ENCODE results near the gene ZIC4. TPM values are rescaled to one million over a fixed set of nuclear protein-coding genes. Genes with fewer than 3 reads are reported as not detected.

The ZIC4 gene
- total RNA-seq, 2 experiments from 2014 or later: not detected

DNA sequence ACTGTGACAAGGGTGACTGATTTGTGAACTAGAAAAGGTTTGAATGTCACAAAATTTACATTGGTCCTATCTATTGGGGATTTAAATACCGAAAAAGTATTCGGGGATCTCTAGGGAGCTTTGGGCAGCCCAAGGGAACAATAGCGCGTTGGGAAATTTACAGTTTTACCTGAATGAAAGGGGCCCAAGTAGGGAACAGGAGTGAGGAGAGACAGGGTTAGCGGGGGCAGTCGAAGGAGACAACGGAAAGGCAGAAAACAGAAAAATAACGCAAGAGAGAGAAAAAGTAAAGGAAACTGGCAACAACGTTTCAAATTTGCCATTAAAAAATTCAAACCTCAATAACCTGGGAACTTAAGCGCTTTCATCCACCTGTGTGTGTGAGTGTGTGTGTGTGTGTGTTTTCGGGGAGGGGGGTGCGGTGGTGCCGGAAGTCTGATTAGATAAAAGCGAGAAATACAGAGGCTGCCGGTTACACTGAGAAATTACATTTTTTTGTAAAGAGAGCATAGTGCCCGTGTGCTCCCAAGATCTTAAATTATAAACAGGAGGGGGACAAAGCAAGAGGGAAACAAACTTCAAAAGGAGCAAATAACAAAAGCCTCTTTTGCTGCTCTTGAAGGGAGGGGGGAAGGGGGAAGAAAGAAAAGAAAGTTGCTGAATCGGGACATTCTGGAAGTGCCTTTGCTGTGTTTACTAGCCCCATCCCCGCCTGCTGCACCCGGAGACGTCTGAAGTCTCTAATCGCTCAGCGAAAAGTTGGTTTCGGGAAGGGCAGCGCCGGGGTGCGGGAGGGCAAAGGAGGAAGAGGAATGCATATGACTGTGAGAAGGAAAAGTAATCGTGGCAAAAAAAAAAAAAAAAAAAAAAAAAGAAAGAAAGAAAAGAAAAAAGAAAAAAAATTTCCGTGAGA is 2.1 kb upstream of the ZIC4 start:
- Mint-ChIP-seq H3K27me3 (ENCODE audit: low read depth) (peaks cover 73% of the 10 kb centered on the region), H3K27ac (peak overlapping the region; percentile 73), H3K9me3 (ENCODE audit: insufficient read depth) (peaks cover 32% of the 10 kb centered on the region), H3K4me1 (ENCODE audit: low read depth) (peaks cover 25% of the 10 kb centered on the region), H3K4me3 (peak overlapping the region; percentile 46), H3K36me3 (ENCODE audit: low read depth) (peaks cover 30% of the 10 kb centered on the region)
- CTCF ChIA-PET: no interaction called here
- ATAC-seq (no peak), DNase-seq (no peak)
- POLR2A ChIA-PET: no interaction called here

DNA sequence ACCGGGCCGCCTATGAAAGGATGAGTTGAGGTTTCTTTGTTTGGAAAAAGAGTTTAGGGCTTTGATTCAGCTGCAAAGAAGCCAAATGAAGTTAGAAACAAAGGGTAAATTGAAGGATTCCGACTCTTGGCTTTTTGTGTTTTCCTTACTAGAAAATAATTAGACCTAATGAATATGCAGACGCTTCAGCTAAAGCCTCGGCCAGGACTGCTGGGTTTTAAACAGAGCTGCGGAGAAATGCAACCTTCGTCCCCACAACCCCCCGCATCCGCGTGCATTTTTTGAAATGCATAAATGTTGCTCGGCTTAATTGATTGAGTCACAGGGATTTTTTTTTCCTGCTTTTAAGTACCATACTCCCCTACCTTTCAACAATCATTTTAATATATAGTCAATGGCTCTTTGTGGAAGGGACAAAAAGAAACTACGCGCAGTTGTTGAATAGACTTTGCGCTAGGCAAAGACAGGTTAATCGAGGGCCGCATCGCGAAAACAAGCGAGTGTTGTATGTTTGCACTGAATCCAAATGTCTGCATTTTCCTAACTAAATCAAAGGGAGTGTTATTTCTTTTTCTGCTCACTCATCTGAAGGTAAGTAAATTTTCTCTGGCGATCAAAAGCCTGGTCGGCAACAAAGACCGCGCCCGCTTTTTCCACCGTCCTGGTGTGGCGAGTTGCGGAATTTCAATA is 1.3 kb upstream of the ZIC4 start:
- peak overlapping the region; percentile 32 for H3K4me3 Mint-ChIP-seq
- ChIA-PET CTCF (no interaction called here), POLR2A (no interaction called here)
- DNase-seq (no peak), ATAC-seq (no peak)
- H3K27me3 Mint-ChIP-seq (ENCODE audit: low read depth): peaks cover 68% of the 10 kb centered on the region
- peaks cover 22% of the 10 kb centered on the region for H3K4me1 Mint-ChIP-seq (ENCODE audit: low read depth)
- peaks cover 27% of the 10 kb centered on the region for H3K36me3 Mint-ChIP-seq (ENCODE audit: low read depth)
- peak overlapping the region; percentile 73 for H3K27ac Mint-ChIP-seq
- peaks cover 32% of the 10 kb centered on the region for H3K9me3 Mint-ChIP-seq (ENCODE audit: insufficient read depth)

DNA sequence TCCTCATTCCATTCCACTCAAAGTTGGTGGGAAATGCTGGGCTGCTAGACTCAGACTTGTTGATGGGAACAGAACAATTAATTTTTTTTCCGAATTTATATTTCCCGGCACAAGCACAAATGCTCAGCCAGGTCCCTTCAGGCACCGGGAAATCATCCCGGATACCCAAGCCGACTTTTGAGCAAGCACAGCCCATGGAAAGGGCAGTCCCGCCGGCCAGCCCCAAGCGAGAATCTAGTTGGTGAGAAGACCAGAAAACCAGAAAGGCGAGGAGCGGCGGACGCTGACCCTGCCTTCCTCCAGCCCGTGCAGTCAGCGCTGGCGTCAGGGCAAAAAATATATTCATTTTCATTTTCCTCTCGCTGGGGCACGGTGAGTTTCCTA is 763 bp upstream of the ZIC4 start:
- POLR2A ChIA-PET: no interaction called here
- Mint-ChIP-seq H3K4me3 (no peak overlapping the region), H3K27me3 (ENCODE audit: low read depth) (peaks cover 67% of the 10 kb centered on the region), H3K4me1 (ENCODE audit: low read depth) (peaks cover 20% of the 10 kb centered on the region), H3K36me3 (ENCODE audit: low read depth) (peaks cover 27% of the 10 kb centered on the region), H3K9me3 (ENCODE audit: insufficient read depth) (peaks cover 32% of the 10 kb centered on the region), H3K27ac (no peak overlapping the region)
- CTCF ChIA-PET: no interaction called here
- DNase-seq (no peak), ATAC-seq (no peak)

DNA sequence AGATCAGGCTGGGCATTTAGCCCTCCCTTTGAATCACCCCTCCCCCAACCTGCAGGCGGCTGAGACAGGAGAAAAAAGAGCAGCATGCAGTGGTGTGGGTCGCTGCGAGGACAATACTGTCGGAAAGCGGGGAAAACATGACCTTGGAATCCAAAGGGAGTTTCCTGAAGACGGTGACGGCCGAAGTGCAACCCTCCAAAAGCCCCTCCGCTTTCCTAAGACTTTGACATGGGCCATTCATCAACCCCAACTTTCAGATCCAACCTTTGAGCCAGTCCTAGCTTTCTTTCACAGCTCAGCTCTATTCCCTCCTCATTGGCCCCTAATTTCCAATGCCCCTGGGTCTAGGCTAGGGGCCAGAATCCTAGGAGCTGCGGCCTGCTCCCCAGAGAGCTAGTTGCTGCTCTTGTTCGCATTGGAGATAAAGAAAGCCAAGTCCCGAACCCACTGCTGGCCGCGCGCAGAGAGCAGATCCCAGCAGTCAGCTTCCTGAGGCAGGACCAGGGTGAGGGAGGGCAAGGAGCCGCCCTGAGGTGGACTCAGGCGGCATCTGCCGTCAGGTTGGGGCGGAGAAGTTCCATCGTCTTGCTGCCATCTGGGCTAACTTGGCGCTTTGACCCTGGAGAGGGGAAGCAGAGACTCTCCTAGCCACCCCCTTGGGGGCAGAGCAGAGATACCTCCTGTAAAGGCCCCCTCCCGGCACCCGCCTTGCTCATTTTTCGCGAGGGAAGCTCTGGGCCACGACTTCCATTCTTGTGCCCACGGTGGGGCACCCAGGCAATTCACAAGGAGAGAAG is 914 bp downstream of the ZIC4 start:
- peaks cover 8% of the 10 kb centered on the region for H3K4me1 Mint-ChIP-seq (ENCODE audit: low read depth)
- no peak for ATAC-seq
- peaks cover 21% of the 10 kb centered on the region for H3K9me3 Mint-ChIP-seq (ENCODE audit: insufficient read depth)
- no peak overlapping the region for H3K4me3 Mint-ChIP-seq
- peaks cover 18% of the 10 kb centered on the region for H3K36me3 Mint-ChIP-seq (ENCODE audit: low read depth)
- ChIA-PET POLR2A (no interaction called here), CTCF (no interaction called here)
- peaks cover 57% of the 10 kb centered on the region for H3K27me3 Mint-ChIP-seq (ENCODE audit: low read depth)
- no peak for DNase-seq
- no peak overlapping the region for H3K27ac Mint-ChIP-seq

DNA sequence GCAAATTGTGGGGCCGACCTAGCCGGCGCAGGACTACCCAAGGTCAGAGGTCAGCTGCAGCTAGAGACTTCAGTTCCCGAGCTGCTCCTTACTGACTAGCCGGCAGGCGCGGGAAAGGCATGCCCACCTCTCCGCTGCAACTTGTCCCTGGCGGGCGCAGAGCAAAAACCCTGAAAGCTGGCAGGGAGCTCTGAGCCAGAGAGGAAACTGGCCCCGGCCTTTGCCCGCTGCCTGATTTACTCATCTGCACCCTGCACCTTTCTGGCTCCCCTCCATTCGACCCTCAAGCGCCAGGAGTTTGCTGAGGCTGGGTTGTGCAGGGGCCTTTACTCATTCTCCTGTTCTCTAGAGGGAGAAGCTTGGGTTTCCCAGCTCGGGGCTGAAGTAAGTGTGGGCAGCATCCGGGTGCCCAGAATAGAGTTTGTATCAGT is 1.5 kb downstream of the ZIC4 start:
- ChIA-PET POLR2A (no interaction called here), CTCF (no interaction called here)
- Mint-ChIP-seq H3K4me1 (ENCODE audit: low read depth) (peaks cover 8% of the 10 kb centered on the region), H3K27me3 (ENCODE audit: low read depth) (peaks cover 57% of the 10 kb centered on the region), H3K36me3 (ENCODE audit: low read depth) (peaks cover 18% of the 10 kb centered on the region), H3K9me3 (ENCODE audit: insufficient read depth) (peaks cover 21% of the 10 kb centered on the region), H3K4me3 (no peak overlapping the region), H3K27ac (no peak overlapping the region)
- ATAC-seq (no peak), DNase-seq (no peak)

DNA sequence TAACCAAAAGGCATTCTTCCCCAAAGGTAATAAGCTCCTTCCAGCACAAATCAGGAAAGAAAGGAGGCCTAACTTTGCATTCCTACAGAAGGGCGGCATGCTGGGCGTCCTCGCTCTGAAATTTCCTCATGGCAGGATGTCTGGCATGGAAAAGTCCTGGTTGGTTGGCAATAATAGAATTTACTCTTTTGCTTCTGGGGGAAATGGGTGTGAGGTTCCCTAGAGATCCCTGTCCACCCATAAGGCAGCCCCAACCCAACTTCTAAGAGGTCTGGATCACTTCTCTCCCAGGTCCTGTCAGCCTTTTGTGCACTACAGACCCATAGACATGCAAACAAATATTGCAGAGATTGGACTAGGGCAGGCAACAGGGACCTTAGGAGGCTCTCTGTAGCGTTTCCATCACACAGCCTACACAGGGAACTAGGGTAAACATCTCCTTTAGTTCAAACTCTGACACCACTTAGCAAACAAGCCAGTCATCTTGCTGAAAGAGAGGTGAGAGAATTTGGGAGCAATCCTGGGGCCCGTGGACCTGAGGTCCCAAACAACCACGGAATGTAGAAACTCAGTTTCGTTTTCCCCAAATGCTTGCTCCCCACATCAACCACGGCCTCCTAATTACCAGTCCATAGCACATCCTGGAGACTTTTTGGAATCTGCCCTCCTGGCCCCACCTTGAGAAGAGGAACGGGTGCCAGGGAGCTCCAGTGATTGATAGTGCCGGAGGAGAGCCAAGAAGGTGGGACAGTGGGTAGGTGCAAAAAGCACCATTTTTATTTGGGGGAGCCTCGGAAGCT is 2.1 kb downstream of the ZIC4 start:
- DNase-seq: no peak
- Mint-ChIP-seq H3K27ac (no peak overlapping the region), H3K4me1 (ENCODE audit: low read depth) (peaks cover 8% of the 10 kb centered on the region), H3K27me3 (ENCODE audit: low read depth) (peaks cover 56% of the 10 kb centered on the region), H3K36me3 (ENCODE audit: low read depth) (peaks cover 14% of the 10 kb centered on the region), H3K4me3 (no peak overlapping the region), H3K9me3 (ENCODE audit: insufficient read depth) (peaks cover 21% of the 10 kb centered on the region)
- no peak for ATAC-seq
- POLR2A ChIA-PET: no interaction called here
- CTCF ChIA-PET: no interaction called here

DNA sequence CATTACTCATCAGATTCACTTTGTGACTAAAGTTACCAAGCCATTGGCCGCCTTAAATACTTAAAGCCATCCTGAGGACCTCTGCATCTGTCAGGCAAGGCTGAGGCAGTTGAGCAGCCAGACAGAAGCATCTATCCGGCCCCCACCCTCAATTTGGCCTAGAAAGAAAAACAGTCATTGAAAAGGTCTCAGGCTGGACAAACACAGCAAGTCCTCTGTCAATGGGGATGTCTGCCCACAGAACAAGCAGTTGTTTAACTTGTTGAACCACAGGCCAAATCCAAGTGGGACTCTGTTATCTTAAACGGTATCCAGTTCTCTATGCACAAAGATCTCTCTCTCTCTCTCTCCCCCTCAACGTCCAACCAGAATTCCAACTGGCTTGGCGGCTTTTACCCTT is 2.8 kb downstream of the ZIC4 start:
- H3K36me3 Mint-ChIP-seq (ENCODE audit: low read depth): peaks cover 10% of the 10 kb centered on the region
- H3K9me3 Mint-ChIP-seq (ENCODE audit: insufficient read depth): peaks cover 16% of the 10 kb centered on the region
- H3K4me1 Mint-ChIP-seq (ENCODE audit: low read depth): peaks cover 8% of the 10 kb centered on the region
- DNase-seq (no peak), ATAC-seq (no peak)
- POLR2A ChIA-PET: no interaction called here
- H3K27ac Mint-ChIP-seq: no peak overlapping the region
- H3K4me3 Mint-ChIP-seq: no peak overlapping the region
- CTCF ChIA-PET: no interaction called here
- peaks cover 53% of the 10 kb centered on the region for H3K27me3 Mint-ChIP-seq (ENCODE audit: low read depth)

DNA sequence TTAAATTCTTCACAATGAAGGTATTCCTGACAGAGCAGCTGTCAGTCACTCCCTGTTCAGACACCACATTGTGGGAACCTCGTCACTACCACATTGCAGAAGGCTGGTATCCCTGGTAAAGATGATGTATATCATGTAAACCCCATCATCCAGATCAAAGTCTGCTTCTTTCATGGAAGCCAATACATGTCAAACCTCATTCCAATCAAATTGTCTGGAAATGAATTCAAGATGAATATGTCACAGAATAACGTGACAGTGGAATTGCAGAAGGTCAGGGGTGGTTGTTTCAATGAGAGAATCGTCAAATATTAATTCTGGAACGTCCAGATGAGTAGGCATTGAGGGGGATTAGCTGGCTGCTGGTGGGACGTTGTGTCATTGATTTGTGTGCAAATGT is 4.2 kb downstream of the ZIC4 start:
- ATAC-seq (no peak), DNase-seq (no peak)
- H3K27ac Mint-ChIP-seq: no peak overlapping the region
- peaks cover 6% of the 10 kb centered on the region for H3K9me3 Mint-ChIP-seq (ENCODE audit: insufficient read depth)
- CTCF ChIA-PET: no interaction called here
- H3K4me1 Mint-ChIP-seq (ENCODE audit: low read depth): peaks cover 4% of the 10 kb centered on the region
- peaks cover 5% of the 10 kb centered on the region for H3K36me3 Mint-ChIP-seq (ENCODE audit: low read depth)
- POLR2A ChIA-PET: no interaction called here
- H3K4me3 Mint-ChIP-seq: no peak overlapping the region
- peaks cover 55% of the 10 kb centered on the region for H3K27me3 Mint-ChIP-seq (ENCODE audit: low read depth)

DNA sequence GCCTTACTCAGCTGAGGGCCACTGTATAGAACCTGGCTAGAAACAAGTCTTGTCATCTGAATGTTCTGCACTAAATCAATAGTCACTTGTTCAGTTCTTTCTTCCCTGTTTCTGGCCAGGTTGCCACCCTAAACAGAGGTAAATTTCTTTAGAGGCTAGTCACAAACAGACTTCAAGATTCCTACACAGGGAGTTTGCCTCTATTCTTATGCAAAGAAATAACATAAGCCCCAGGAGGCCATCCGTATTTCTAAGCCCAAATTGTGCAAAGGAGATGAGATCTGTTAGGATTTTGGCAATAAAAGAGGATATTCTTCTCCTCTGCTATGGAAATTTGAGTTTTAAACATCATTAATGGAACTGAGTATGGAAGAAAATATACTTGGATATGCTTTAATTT is 4.9 kb downstream of the ZIC4 start:
- H3K36me3 Mint-ChIP-seq (ENCODE audit: low read depth): peaks cover 5% of the 10 kb centered on the region
- no peak overlapping the region for H3K4me3 Mint-ChIP-seq
- H3K27ac Mint-ChIP-seq: no peak overlapping the region
- CTCF ChIA-PET: no interaction called here
- DNase-seq (no peak), ATAC-seq (no peak)
- POLR2A ChIA-PET: no interaction called here
- peaks cover under 1% of the 10 kb centered on the region for H3K4me1 Mint-ChIP-seq (ENCODE audit: low read depth)
- peaks cover 4% of the 10 kb centered on the region for H3K9me3 Mint-ChIP-seq (ENCODE audit: insufficient read depth)
- peaks cover 51% of the 10 kb centered on the region for H3K27me3 Mint-ChIP-seq (ENCODE audit: low read depth)

DNA sequence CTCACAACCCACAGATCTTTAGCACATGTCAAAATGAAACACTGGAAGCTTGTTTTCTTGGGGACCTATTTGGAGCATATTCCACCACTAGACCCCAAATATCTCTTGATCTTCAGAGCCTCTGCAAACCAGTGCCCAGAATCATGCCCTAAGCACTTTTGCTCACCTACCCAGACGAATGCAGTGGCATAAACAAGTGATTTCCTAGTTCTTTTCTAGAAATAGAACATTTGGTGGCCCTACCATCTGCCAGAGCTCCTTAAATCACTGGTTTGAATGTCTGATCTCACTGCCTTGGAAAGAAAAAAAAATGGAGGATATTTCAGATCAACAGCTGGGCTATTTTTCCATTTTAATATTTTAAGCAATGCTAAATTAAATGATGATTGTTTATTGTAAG is 5.3 kb downstream of the ZIC4 start:
- Mint-ChIP-seq H3K36me3 (ENCODE audit: low read depth) (peaks cover 5% of the 10 kb centered on the region), H3K4me1 (ENCODE audit: low read depth) (no peaks in the 10 kb centered on the region), H3K27ac (no peak overlapping the region), H3K27me3 (ENCODE audit: low read depth) (peaks cover 49% of the 10 kb centered on the region), H3K9me3 (ENCODE audit: insufficient read depth) (peaks cover 3% of the 10 kb centered on the region), H3K4me3 (no peak overlapping the region)
- ChIA-PET POLR2A (interaction anchor here (0.6 kb wide), 1 partner anchor 11 kb away, joined by 3 read pairs; no protein-coding TSS in a partner anchor), CTCF (no interaction called here)
- ATAC-seq (no peak), DNase-seq (no peak)

DNA sequence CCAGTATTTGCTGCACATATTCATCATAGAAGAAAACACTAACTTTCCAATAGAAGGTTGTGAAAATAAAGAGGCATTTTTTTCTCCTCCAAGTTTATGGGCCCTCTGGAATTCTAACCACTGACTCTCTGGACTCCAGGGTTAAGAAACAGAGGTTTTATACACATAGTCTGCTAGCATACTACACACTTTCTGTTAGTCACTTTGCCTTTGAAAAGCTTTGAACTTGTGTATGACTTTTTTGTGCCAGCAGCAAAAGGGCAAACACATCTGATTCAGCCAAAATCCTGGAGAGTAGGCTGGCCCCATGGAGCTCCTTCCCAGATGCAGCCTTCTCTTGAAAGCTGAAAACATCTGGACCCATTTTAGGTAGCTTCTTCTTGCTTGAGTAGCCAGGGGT is 6.2 kb downstream of the ZIC4 start:
- no peak overlapping the region for H3K27ac Mint-ChIP-seq
- ATAC-seq (no peak), DNase-seq (no peak)
- no peaks in the 10 kb centered on the region for H3K4me1 Mint-ChIP-seq (ENCODE audit: low read depth)
- POLR2A ChIA-PET: no interaction called here
- H3K9me3 Mint-ChIP-seq (ENCODE audit: insufficient read depth): peaks cover 3% of the 10 kb centered on the region
- H3K4me3 Mint-ChIP-seq: no peak overlapping the region
- peaks cover 7% of the 10 kb centered on the region for H3K36me3 Mint-ChIP-seq (ENCODE audit: low read depth)
- H3K27me3 Mint-ChIP-seq (ENCODE audit: low read depth): peaks cover 49% of the 10 kb centered on the region
- CTCF ChIA-PET: no interaction called here

Data from activated CD8-positive, alpha-beta T cell treated with anti-CD3 and anti-CD28 coated beads, Interleukin-2, amount 10 ng/mL, durations not matched to agents 7 days and 5 days (primary cell).